HepG2 (cell line): ENCODE measurements around the gene LEMD1. TPM values are rescaled to one million over a fixed set of nuclear protein-coding genes. Genes with fewer than 3 reads are reported as not detected.

Source experiments
- DZIP1 ChIP-seq: sonication (generic); formaldehyde crosslinking; IDR thresholded peaks from 2 replicates; pipeline ENCODE4 v1.5.0; 2020; ENCODE audit warnings: mild to moderate bottlenecking, missing genetic modification reagents
- KMT2B ChIP-seq: IDR thresholded peaks from 2 replicates; pipeline ENCODE4 v1.6.1; 2016; ENCODE audit warnings: missing genetic modification reagents, missing compliant biosample characterization
- NFE2L1 ChIP-seq: sonication (generic); formaldehyde crosslinking; IDR thresholded peaks from 2 replicates; pipeline ENCODE4 v1.4.0; 2020; ENCODE audit warnings: missing genetic modification reagents, mild to moderate bottlenecking, borderline replicate concordance
- NFIC ChIP-seq: IDR thresholded peaks from 2 replicates; pipeline ENCODE4 v1.6.1; 2012; ENCODE audit warnings: mild to moderate bottlenecking, low read length, inconsistent platforms
- NR2F6 ChIP-seq, 2 experiments: IDR thresholded peaks; 2 replicates each; pipeline ENCODE4 v1.6.1; 2016; ENCODE audit warnings: antibody characterized with exemption in 1 of 2, mild to moderate bottlenecking in 1 of 2
- NRL ChIP-seq: sonication (generic); formaldehyde crosslinking; IDR thresholded peaks from 2 replicates; pipeline ENCODE4 v1.5.0; 2020; ENCODE audit warnings: missing genetic modification reagents, mild to moderate bottlenecking, moderate library complexity, borderline replicate concordance
- SMAD9 ChIP-seq: sonication (generic); formaldehyde crosslinking; IDR thresholded peaks from 2 replicates; pipeline ENCODE4 v1.5.1; 2020; ENCODE audit warnings: mild to moderate bottlenecking, missing genetic modification reagents
- TBX3 ChIP-seq: fragments of 450-650 bp; IDR thresholded peaks from 2 replicates; pipeline ENCODE4 v1.6.1; 2017; ENCODE audit warnings: antibody characterized with exemption, mild to moderate bottlenecking, inconsistent platforms, borderline replicate concordance
- TEF ChIP-seq: sonication (generic); formaldehyde crosslinking; IDR thresholded peaks from 2 replicates; pipeline ENCODE4 v1.5.0; 2020; ENCODE audit warnings: missing genetic modification reagents
- ZMYM4 ChIP-seq: sonication (generic); formaldehyde crosslinking; IDR thresholded peaks from 2 replicates; pipeline ENCODE4 v1.8.1; 2023; ENCODE audit warnings: mild to moderate bottlenecking, missing genetic modification reagents
- ZNF138 ChIP-seq: sonication (generic); formaldehyde crosslinking; IDR thresholded peaks from 2 replicates; pipeline ENCODE4 v1.5.0; 2020; ENCODE audit warnings: mild to moderate bottlenecking, low read depth, missing genetic modification reagents
- ZNF232 ChIP-seq: sonication (generic); formaldehyde crosslinking; IDR thresholded peaks from 2 replicates; pipeline ENCODE4 v1.4.0; 2020; ENCODE audit warnings: missing genetic modification reagents, borderline replicate concordance
- ZNF296 ChIP-seq: sonication (generic); formaldehyde crosslinking; conservative IDR thresholded peaks from 2 replicates; pipeline ENCODE4 v1.5.0; 2020; ENCODE audit warnings: mild to moderate bottlenecking, missing genetic modification reagents
- ZNF800 ChIP-seq: sonication (generic); formaldehyde crosslinking; IDR thresholded peaks from 2 replicates; pipeline ENCODE4 v1.4.0; 2020; ENCODE audit warnings: missing genetic modification reagents
- polyA plus RNA-seq, 8 experiments: library from polyadenylated mRNA; depleted of rRNA in 3 of 8; stranded (reverse) in 7 of 8; unstranded in 1 of 8; fragments of >200 nt; fragmentation: Illumina TruSeq in 4 of 8; extraction: Trizol in 4 of 8; gene quantifications; 2 replicates each; pipeline versions ENCODE4 v1.2.1 to v1.2.3, GENCODE V29; 2011 to 2016; ENCODE audit warnings: low read depth in 4 of 8, missing spikeins in 1 of 8, mixed read lengths in 1 of 8; ENCODE audit not compliant: insufficient read depth in 1 of 8
- total RNA-seq, 5 experiments: library from RNA; depleted of rRNA; stranded (reverse); fragments of >200 nt; fragmentation: Illumina TruSeq; extraction: Trizol; gene quantifications; 2 replicates each; pipeline ENCODE4 v1.2.3, GENCODE V29; 2016; ENCODE audit warnings: low read depth in 1 of 5
- TF ChIP-seq, protein P1 (sequence below): sonication (generic); formaldehyde crosslinking; IDR thresholded peaks from 2 replicates; pipeline ENCODE4 v1.4.0; 2020; ENCODE audit warnings: missing genetic modification reagents
- TF ChIP-seq, protein P2 (sequence below): IDR thresholded peaks from 2 replicates; pipeline ENCODE4 v1.6.1; 2016; ENCODE audit warnings: missing compliant biosample characterization, missing genetic modification reagents, borderline replicate concordance

LEMD1 gene
- total and polyA plus RNA-seq, 2 of the 13 experiments (the other 11 are each of a cell fraction or from before 2014, with no cell fraction given) = 1.4 to 2.3 TPM

- TF ChIP-seq TBX3 (no peak), ZMYM4 (CRISPR knock-in tag) (no peak), NR2F6 (IDR thresholded peaks at IDR 0.05) (peak; percentile 33; the same call in 1 of the 2 replicates), NR2F6 (CRISPR knock-in tag; IDR thresholded peaks at IDR 0.05) (peak; percentile 44; the same call in 1 of the 2 replicates), KMT2B (no peak), NFE2L1 (CRISPR knock-in tag) (no peak), ZNF138 (no peak), ZNF800 (0 out of 2 replicates have a peak, but pooled peaks have one; percentile 24), DZIP1 (CRISPR knock-in tag) (no peak), NRL (CRISPR knock-in tag) (no peak), TEF (CRISPR knock-in tag) (no peak), ZNF296 (CRISPR knock-in tag) (no peak), NFIC (no peak), ZNF232 (CRISPR knock-in tag) (no peak), SMAD9 (CRISPR knock-in tag) (no peak)
- TF ChIP-seq, protein P1, sequence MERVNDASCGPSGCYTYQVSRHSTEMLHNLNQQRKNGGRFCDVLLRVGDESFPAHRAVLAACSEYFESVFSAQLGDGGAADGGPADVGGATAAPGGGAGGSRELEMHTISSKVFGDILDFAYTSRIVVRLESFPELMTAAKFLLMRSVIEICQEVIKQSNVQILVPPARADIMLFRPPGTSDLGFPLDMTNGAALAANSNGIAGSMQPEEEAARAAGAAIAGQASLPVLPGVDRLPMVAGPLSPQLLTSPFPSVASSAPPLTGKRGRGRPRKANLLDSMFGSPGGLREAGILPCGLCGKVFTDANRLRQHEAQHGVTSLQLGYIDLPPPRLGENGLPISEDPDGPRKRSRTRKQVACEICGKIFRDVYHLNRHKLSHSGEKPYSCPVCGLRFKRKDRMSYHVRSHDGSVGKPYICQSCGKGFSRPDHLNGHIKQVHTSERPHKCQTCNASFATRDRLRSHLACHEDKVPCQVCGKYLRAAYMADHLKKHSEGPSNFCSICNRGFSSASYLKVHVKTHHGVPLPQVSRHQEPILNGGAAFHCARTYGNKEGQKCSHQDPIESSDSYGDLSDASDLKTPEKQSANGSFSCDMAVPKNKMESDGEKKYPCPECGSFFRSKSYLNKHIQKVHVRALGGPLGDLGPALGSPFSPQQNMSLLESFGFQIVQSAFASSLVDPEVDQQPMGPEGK (CRISPR knock-in tag) = peak; percentile 72
- TF ChIP-seq, protein P2, sequence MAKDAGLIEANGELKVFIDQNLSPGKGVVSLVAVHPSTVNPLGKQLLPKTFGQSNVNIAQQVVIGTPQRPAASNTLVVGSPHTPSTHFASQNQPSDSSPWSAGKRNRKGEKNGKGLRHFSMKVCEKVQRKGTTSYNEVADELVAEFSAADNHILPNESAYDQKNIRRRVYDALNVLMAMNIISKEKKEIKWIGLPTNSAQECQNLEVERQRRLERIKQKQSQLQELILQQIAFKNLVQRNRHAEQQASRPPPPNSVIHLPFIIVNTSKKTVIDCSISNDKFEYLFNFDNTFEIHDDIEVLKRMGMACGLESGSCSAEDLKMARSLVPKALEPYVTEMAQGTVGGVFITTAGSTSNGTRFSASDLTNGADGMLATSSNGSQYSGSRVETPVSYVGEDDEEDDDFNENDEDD (CRISPR knock-in tag) = no peak
Measured at GRCh38 chr1:205344066-205344928, 77.6 kb downstream of the LEMD1 start (continued).
